LNCAP (cell line): ENCODE results near the gene SNRPE.

Source experiments
- TF ChIP-seq, protein P1 (sequence below): fragments of 450-650 bp; IDR thresholded peaks from 2 replicates; pipeline ENCODE4 v1.5.1; 2017; ENCODE audit warnings: mild to moderate bottlenecking

The SNRPE gene

GRCh38 chr1:203861379-203862184 is at the start of gene SNRPE:
Gene SNRPE, plus strand, starts transcription at chr1:203861599. Its CDS starts 61 bp downstream, at chr1:203861660.
- TF ChIP-seq, protein P1, sequence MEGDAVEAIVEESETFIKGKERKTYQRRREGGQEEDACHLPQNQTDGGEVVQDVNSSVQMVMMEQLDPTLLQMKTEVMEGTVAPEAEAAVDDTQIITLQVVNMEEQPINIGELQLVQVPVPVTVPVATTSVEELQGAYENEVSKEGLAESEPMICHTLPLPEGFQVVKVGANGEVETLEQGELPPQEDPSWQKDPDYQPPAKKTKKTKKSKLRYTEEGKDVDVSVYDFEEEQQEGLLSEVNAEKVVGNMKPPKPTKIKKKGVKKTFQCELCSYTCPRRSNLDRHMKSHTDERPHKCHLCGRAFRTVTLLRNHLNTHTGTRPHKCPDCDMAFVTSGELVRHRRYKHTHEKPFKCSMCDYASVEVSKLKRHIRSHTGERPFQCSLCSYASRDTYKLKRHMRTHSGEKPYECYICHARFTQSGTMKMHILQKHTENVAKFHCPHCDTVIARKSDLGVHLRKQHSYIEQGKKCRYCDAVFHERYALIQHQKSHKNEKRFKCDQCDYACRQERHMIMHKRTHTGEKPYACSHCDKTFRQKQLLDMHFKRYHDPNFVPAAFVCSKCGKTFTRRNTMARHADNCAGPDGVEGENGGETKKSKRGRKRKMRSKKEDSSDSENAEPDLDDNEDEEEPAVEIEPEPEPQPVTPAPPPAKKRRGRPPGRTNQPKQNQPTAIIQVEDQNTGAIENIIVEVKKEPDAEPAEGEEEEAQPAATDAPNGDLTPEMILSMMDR, result peak; percentile 98

GRCh38 chr1:203813581-203814341 is 47.6 kb upstream of the SNRPE start:
- TF ChIP-seq, protein P1, result no peak

DNA sequence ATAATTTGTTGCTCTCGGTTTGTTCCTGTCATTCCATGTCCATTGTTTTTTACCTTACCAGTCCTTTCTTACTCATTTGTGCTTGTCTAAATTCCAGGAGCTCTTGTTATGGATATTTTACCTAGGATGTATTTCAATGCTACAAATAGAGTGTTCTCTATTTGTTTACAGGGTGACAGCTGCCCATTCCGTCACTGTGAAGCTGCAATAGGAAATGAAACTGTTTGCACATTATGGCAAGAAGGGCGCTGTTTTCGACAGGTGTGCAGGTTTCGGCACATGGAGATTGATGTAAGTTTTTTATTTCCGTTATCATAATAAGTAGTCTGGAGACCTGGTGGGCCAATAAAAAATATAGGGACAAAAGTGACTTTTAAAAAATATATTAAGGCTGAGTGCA is 43.0 kb upstream of the SNRPE start:
- TF ChIP-seq, protein P1, result no peak

GRCh38 chr1:203823306-203823705 is 38.1 kb upstream of the SNRPE start:
- TF ChIP-seq, protein P1, result no peak

GRCh38 chr1:203826175-203826574 is 35.2 kb upstream of the SNRPE start:
- TF ChIP-seq, protein P1, result no peak

GRCh38 chr1:203828002-203828401 is 33.4 kb upstream of the SNRPE start:
- TF ChIP-seq, protein P1, result no peak

- TF ChIP-seq, protein P1, result no peak
Measured at GRCh38 chr1:203828503-203828902, 32.9 kb upstream of the SNRPE start.
